Measurements from ENCODE around the gene GRK6.
"Not testable (repeated sequence)": the region's sequence is repeated elsewhere in the genome, so short reads cannot be mapped to it uniquely, and the experiment has no call there.

The GRK6 gene

DNA sequence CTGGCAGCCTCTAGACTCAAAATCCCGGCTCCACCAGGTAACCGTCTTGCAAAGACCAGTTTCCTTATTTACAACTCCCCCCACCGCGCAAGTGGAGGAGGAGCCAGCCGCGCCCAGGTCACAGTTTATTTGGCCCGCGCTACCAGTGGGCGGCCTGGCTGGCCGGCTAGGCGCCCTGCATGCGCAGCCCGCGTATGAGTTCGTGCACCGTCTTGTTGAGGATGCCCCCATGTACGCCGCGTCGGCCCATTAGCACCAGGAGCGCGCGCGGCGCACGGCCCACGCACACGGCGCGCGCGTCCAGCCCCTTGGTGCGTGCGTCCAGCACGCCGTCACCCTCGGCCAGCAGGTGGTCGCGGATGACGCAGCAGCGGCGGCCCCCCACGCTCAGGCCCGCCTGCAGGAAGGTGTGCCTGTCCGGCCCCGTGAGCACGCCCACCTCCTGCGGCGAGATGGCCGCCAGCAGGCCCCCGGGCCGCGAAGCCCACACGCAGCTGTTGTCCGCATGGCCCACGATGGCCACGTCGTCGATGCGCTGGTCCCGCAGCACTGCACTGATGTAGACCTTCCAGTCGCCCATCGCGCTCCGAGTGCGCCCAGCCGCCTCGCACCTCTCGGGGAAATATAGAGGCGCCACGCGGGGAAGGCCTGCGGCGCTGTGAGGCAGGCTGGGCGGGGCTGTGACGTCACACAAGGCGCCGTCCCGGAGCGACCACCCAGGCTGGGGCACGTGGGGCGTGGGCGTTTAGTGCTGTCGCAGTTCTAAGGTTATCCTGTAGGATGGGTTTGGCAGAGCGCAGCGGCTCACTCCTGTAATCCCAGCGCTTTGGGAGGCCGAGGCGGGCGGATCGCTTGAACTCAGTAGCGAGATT lies 26.2 kb upstream of the GRK6 start, which contains the start of gene PFN3:
Gene PFN3 (minus strand): TSS at position 665 of the 872 bp plus-strand sequence. CDS start 85 bp downstream, at position 580.
- peak; percentile 72 for DNase-seq

DNA sequence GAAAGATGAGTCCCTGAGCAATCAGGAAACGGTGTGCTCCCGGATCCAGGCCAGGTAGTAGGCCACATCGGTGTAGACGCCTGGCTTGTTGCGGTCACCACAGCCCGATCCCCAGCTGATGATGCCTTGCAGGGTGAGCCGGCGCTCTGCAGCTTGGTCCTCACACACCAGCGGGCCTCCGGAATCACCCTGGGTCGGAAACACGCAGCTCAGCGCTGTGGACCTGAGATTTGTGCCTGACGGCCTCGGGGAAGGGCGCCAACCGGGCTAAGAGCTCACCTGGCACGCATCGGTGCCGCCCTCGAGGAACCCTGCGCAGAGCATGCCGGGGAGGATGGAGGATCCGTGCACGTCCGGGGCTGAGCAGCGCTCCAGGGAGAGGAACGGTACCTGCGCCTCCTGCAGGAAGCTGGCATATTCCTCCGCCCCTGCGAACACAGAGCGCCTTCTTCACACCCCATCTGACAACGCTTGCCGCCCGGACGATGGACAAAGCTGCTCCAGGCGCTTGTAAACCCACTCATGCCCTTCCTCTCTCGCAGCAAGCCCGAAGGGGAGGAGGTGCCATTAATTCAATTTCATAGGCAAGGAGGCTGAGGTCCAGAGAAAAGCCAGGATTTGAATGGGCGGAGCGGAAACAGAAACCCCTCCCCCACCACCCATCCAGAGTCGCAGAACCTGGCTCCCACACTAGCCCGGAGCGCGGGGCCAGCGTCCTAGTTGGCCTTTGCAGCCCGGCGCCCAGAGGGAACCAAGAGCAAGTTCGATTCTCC lies 24.0 kb upstream of the GRK6 start:
- DNase-seq, result no peak

DNA sequence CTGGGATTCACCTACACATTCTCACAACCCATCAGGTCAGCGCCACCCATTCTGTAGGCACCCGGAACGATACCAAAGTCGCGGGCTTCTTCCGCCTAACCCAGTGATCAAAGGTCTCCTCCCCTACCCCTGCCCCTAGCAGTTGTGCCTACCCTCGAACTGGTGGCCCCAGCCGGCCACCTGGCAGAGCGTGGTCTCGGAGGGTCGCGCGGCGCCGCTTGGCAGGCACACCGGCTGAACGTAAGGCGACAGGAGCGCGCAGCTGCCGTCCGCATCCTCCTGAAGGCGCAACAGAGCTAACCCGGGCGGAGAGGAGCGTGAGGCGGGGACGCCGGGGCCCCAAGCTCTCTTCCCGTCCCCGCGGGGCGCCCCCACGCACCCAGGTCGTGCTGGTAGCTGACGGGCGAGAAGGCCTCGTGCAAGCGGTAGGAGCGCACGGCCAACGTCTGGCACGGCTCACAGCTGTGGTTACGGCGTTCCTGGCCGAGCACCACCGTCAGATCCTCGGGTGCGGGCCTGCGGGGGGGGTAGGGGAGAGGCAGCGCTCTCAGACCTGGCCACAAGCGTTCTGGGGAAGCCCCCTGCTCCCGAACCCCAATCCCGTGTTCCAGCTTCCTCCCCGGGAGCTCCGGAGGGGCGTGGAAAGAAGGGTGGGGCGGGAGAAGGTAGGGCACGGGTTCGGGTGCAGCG lies 23.2 kb upstream of the GRK6 start:
- DNase-seq, result no peak

DNA sequence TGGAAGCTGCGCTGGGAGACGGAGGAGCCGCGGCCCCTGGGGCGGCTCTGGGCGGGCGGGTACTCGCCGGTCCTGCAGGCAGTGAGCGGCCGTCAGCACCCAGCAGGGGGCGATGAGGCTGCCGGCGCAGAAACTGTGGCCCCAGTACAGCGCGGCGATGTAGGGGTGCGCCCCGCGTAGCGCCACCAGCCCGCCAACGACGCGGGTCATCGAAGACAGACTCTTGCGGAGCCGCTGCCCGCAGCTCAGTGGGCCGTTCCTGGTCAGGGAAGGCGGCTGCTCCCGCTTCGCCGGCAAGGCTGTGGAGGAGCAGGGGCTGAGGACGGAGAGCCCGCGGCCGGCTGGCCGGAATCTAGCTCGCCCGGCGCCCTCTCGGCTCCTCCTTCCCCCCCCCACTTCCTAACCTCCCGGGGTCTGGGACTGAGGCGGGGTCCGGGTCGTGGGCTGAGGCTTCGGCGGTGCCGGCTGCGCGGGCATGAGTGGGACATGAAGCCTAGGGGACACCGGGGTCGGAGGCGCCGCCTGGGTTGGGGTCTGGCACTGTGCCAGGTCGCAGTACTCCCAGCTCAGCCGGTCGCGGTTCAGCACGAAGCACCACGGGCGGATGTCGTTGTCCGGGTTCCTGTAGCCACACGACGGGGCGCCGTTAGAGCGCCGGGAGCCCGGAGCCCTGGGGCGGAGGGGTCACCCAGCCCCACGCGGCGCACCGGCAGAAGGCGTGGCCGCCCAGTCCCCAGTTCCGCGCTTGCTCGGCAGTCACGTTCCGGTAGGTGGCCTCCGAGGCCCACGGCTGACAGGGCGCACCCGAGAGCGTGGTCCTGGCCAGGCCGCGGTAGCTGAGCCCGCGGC lies 22.5 kb upstream of the GRK6 start:
- peak; percentile 87 for DNase-seq

DNA sequence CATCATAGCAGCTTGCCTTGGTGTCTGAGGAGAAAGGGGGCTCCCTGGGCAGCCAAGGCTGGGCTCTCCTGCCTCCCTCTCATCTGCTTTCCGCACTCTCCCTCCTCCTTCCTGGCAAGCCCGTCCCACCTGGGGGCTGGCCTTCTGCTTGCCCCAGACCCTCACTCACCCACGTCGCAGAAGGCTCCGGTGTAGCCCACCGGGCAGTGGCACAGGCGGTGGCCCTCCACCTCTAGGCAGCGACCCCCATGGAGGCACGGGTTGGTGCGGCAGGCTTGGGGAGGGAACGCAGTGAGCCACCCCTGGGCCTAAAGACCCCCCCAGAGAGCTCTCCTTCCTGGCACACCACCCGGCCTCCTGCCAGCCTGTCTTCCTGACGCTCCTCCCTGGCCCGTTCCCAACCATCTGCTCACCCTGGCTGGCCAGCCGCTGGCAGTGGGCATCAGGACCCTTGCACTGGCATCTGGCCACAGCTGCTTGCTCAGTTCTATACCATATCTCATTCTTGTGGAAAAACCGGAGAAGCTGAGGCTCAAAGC lies 21.8 kb upstream of the GRK6 start:
- no peak for DNase-seq

DNA sequence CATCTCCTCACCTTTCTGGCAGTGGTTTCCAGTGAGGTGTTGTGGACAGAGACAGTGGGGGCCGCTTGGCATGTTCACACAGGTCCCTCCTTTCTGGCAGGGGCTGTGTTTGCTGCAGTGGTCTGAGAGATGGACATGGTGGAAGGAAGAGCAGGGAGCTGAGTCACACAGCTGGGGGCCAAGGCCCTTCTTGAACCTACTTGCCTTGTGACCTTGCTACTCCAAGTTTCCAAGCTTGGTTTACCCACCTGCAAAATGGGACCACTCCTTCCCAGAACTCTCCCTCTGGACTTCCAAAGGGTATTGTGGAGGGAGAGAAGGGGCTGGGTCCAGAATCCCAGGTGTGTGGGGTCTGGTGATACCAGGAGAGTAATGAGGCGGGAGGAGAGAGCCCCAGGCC lies 21.2 kb upstream of the GRK6 start:
- DNase-seq, result no peak

DNA sequence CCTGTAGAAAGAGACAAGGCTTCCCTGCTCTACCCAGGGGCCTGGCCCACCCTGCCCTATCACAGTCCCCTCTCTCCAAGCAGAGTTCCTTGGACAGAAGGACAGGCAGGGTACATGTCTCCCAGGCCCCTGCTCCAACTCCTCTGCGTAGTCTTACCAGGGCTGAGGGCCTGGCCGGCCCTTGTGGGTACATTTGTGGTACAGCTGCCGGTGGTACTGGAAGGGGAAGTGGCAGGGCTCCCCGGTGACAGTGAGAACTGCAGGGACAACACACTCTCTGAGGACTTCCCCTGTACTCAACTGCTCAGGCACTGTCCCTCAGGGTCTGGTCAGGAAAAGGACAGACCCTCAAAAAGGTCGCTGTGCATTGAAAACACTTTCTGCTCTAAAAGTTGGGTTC lies 20.7 kb upstream of the GRK6 start:
- peak; percentile 37 for DNase-seq

DNA sequence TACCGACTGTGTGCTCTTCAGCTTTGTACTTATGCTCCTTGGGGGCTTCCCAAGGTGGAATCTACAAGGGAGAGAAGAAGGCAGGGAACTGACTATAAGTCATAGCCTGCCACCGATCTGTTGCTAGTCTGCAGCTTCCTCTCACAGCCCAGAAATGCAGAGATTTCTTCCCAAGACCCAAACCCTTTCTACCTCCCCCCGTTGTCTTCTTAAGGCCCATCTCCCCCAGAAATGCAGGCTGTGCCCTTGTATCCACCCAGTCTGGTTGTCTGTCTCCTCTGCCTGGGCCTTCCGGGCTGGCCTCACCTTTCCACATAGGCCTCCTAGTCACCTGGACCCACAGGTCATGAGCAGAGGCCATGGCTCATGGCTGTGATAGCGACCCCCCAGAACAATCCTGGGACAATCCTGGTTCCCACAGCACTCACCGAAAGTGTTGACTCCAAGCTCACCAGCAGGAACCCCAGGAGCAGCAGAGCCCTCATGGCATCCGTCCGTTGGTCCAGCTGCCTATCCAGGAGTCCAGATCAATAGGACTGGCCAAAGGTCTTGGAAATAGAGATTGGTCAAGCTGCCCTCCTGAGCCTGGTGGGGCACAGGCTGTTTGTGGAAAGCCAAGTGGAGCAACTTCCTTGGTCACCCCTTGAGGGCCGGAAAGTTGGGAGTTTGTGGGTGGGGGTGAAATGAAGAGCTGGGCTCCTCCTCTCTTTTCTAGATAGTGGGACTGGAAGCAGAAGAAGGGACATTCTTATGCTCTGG lies 17.3 kb upstream of the GRK6 start, which contains the start of gene F12:
Gene F12 (minus strand): TSS at position 522 of the 759 bp plus-strand sequence. CDS start 37 bp downstream, at position 485.
- DNase-seq, result no peak

DNA sequence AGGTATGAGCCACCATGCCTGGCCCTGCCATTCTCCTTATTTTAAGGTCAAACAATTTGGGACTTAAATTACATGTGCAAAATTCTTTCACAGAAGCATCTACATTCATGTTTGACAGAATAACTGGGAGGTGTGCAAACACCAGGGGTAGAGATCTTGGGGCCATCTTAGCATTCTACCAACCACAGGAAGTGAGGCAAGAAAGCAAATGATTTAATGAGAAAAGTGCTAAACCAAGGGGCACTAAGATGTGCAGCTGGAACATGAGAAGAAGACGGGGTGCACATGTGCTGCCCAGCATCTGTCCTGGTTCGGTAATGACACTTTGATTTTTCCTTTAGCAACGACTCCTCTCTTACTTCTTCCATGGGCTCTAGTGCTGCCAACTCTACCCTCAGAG lies 15.9 kb upstream of the GRK6 start:
- no peak for DNase-seq

DNA sequence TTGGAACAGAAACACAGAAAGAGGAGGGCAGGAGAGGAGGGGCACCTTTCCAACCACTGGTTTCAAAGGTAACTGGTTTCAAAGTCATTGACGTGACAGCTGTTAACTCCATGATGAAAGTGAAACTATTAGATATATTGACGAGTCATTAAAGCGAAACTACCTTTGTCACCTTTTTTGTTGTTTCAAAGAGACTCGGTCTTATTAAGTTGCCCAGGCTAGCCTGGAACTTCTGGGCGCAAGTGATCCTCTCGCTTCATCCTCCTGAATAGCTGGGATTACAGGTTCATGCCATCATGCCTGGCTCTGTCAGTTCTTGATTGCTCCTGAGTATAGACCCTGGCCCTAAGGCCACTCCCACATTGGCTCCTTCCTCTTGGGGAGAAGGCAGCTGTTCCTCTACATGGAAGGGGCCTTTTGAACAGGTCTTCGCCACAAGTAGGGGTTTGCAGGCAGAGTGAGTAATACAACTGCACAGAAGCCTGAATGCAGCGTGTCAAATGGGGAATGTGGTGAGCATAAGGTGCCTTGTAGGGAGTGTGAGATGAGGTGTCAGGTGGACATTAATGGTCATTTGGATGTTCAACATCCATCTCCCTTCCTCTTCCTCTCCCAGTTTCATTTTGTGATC lies 13.8 kb upstream of the GRK6 start:
- no peak for DNase-seq

DNA sequence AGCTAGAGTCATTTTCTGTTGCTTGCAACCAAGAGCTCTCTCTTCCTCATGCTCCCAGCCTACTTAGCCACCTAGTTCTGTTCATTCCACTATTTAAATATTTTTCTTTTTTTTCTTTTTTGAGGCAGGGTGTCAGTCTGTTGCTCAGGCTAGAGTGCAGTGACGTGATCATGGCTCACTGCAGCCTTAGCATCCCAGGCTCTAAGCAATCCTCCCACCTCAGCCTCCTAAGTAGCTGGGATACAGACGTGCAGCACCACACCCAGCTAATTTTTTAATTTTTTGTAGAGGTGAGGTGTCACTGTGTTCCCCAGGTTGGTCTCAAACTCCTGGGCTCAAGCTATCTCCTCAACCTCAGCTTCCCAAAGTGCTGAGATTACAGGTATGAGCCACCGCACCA lies 12.0 kb upstream of the GRK6 start:
- DNase-seq, result no peak

DNA sequence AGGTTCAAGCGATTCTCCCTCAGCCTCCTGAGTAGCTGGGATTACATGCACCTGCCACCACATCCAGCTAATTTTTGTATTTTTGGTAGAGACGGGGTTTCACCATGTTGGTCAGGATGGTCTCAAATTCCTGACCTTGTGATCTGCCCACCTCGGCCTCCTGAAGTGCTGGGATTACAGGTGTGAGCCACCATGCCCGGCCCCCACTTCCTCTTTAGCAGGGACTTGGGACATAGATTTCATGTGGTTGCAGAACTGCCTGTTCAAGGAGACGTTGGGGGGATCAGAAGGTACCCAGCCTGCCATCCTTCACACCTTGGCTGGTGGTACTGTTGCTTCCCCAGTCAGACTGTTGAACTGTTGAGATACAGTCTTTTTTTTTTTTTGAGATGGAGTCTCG lies 9.4 kb upstream of the GRK6 start:
- DNase-seq, result not testable (repeated sequence)

DNA sequence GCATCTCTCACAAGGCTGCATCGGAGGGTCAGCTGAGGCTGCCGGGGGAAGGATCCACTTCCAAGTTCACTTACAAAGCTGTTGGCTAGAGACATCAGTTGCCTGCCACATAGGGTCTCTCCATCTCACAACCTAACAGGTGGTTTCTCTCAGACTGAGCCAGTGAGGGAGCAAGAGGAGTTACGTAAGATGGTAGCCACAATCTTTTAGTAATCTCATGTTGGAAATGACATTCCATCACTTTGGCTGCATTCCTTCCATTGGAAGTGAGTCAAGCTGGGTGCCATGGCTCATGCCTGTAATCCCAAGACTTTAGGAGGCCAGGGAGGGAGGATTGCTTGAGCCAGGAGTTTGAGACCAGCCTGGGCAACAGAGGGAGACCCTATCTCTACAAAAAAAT lies 7.4 kb upstream of the GRK6 start:
- no peak for DNase-seq

DNA sequence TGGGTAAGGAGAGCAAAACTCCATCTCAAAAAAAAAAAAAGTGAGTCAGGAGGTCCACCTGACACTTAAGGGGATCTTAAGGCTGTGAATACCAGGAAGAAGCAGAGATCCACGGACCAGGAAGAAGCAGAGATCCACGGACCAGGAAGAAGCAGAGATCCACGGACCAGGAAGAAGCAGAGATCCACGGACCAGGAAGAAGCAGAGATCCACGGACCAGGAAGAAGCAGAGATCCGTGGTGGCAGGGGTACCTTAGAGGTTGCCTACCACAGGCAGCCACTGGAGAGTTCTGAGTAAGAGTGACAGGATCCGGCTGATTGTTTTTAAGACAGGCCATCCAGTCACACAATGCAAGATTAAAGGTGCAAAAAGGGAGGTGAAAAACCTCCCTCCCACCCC lies 6.0 kb upstream of the GRK6 start:
- not testable (repeated sequence) for DNase-seq

DNA sequence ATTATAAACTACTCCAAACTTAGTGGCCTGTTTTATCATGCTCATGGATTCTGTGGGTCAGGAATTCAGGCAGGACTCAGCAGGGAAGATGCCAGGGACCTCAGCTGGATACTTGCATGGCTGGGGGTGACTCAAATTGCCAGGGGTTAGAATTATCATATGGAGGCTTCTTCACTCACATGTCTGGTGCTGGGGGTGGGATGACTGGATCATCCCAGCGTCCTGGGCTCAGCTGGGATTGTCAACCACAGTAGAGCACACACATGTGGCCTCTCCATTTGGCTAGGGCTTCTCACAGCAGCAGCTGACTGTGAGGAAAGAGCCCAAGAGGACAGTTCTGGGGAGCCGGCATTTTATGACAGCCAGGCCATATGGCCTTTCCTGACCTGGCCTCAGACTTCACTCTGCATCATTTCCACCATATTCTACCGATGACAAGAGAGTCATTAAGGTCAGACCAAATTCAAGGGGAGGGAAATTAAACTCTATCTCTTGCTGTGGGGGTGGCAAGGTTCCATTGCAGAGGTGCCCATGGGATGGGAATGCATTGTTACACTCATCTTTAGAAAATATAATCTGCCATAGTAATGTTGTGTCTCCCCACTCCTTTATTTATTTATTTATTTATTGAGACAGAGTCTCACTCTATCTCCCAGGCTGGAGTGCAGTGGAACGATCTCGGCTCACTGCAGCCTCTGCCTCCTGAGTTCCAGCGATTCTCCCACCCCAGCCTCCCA lies 5.2 kb upstream of the GRK6 start:
- DNase-seq, result no peak

DNA sequence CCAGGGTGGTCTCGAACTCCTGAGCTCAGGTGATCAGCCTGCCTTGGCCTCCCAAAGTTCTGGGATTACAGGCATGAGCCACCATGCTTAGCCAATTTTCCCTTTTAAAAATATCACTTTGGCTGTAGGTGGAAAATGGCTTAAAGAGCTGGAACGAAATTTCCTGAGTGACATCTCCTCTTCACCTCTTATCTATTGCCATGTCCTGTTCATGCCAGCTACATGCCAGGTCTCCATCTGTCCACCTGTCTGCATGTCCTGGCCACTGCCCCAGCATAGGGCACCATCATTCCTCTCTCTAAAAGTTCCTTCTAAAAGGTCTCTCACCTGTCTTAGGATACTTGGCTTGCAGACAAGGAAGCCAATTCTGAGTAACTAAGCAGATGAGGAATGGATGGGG lies 2.8 kb upstream of the GRK6 start:
- no peak for DNase-seq

DNA sequence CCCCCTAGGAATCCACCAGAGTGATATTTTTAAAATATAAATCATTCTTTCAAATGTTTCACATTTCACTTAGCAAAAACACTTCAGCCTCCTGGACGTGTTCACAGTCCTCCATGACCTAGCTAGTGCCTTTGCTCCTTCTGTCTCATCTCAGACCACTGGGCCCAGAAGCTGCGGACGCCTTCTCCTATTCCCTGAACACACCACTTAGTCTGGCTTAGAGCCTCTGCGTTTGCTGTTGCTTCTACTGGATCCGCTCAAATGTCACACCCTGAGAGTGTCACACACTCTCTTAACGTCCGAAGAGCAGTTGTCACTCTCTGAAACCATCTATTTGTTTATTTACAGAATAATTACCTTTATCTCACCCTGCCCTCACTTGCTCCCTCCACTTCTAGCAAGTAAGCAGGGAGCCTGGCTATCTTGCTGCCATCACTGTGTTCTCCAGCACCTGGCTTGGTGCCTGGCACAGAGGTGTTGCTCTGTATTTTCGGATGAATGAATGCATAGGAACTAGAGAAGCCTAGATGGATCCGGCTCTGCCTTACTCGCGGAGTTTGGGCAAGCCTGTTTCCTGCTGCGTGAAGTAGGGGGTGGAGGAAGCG lies 1.2 kb upstream of the GRK6 start:
- DNase-seq, result no peak

DNA sequence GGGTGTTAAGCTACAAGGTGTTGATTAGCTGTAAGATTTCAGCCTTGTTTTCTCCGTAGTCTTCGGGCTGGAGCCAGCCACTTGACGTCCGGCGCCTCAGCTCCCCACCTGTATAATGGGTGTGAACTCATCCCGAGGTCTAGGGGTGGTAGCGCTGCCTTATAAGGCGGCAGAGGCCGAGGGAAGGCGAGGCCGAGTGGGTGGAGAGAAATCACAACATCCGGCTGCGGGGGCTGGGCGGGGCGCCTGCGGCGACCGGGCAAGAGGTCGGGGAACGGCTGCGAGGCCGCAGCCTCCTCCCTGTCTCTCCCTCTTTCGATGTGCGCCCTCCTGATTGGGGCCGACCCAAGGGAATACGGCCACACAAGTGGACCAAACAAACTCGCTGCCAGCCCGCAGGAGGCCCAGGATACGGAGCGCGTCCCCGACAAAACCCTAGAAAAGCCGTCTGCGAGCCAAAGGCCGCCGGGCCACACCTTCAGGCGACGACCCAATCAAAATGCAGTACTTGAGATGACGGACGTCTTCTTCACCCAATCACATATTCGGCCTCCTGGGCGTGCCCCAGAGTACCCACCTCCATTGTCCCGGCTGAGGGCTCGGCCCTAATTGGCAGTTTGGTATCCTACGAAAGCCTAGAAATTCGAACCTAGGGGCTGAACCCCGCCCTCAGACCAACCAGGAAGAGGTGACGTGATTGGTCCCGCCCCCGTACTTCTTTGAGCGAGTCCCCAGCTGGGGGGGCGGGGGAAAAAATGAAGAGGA lies 493 bp upstream of the GRK6 start:
- peak; percentile 100 for DNase-seq

All from femur (tissue), 1 donor.